ENCODE results near the gene TOP2A. TPM values are rescaled to one million over a fixed set of nuclear protein-coding genes. Genes with fewer than 3 reads are reported as not detected.

The TOP2A gene
- total and polyA plus RNA-seq, 9 of the 15 experiments (the other 6 are each of a cell fraction or from before 2014, with no cell fraction given): 133 to 347 (median 259) TPM

- TF ChIP-seq RREB1 (CRISPR knock-in tag; IDR thresholded peaks at IDR 0.05): 0 out of 2 replicates have a peak, but pooled peaks have one; percentile 49
- no peak for TF ChIP-seq NR4A1 (CRISPR knock-in tag; IDR thresholded peaks at IDR 0.05)
- peak; percentile 68; the same call in 1 of the 2 replicates for TF ChIP-seq NR4A1 (tag; IDR thresholded peaks at IDR 0.05)
- TF ChIP-seq MYNN (IDR thresholded peaks at IDR 0.05): no peak
- TF ChIP-seq MYNN (CRISPR knock-in tag; IDR thresholded peaks at IDR 0.05): no peak
- peak; percentile 5 for TF ChIP-seq RBM25 (IDR thresholded peaks at IDR 0.05; ENCODE audit: low read depth, low read length, severe bottlenecking)
- TF ChIP-seq MAZ (CRISPR knock-in tag; conservative IDR thresholded peaks at IDR 0.05 in 1 of 2, IDR thresholded peaks at IDR 0.05 in 1 of 2): peak in 1 of 2 experiments; percentile 42; a peak in 2 of 4 replicates
- 0 out of 2 replicates have a peak, but pooled peaks have one; percentile 57 for TF ChIP-seq ZBTB7A (IDR thresholded peaks at IDR 0.05; ENCODE audit: borderline replicate concordance, control insufficient read depth, low read depth, low read length)
- peak; percentile 29; the same call in 1 of the 2 replicates for TF ChIP-seq HCFC1 (IDR thresholded peaks at IDR 0.05; ENCODE audit: low read depth, low read length)
- TF ChIP-seq CEBPB (tag; IDR thresholded peaks at IDR 0.05): peak; percentile 92
- TF ChIP-seq RAD21 (CRISPR knock-in tag; conservative IDR thresholded peaks at IDR 0.05 in 1 of 2, IDR thresholded peaks at IDR 0.05 in 1 of 2): peak; percentile 42 to 67
- TF ChIP-seq DMBX1 (CRISPR knock-in tag; IDR thresholded peaks at IDR 0.05; ENCODE audit: borderline replicate concordance): peak; percentile 69
- TF ChIP-seq TAF1 (IDR thresholded peaks at IDR 0.05; ENCODE audit: control insufficient read depth, extremely low read depth, insufficient read depth, low read length, severe bottlenecking): peak; percentile 45
- no peak for TF ChIP-seq CCAR2 (IDR thresholded peaks at IDR 0.05; ENCODE audit: low read depth, low read length)
- peak; percentile 37 for TF ChIP-seq POLR2AphosphoS5 (IDR thresholded peaks at IDR 0.05; ENCODE audit: control insufficient read depth, insufficient read depth, low read depth, low read length)
- TF ChIP-seq MAX (CRISPR knock-in tag; IDR thresholded peaks at IDR 0.05): peak; percentile 34; the same call in 1 of the 2 replicates
- TF ChIP-seq ZNF76 (CRISPR knock-in tag; IDR thresholded peaks at IDR 0.05; ENCODE audit: borderline replicate concordance): no peak
- TF ChIP-seq FOXP4 (CRISPR knock-in tag; IDR thresholded peaks at IDR 0.05; ENCODE audit: borderline replicate concordance): no peak
These were observed 25.7 kb upstream of the TOP2A start, which contains the start of gene IGFBP4 (continued) for GRCh38 chr17:40443196-40443987.
